ENCODE measurements around the gene CREBZF.
"Not testable (repeated sequence)": the region's sequence is repeated elsewhere in the genome, so short reads cannot be mapped to it uniquely, and the experiment has no call there.

CREBZF gene

DNA sequence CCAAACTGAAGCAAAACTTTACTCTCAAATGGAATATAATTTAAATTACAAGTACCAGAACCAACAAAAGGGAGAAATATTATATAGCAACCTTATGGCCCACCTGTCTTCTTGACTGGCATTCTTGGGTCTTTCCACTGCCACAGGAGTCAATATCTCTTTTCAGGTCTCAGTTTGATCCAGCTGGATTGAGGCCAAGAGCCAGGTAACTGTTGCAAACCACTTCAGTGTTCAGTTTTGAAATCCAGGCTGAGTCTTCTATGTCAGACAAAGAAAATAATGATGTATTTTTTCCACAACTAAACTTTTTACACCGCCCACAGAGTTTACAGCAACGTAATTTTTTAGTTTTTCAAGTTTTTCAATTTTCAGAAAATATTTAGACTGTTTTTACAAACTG lies 38.4 kb downstream of the CREBZF start:
- no peak for DNase-seq

DNA sequence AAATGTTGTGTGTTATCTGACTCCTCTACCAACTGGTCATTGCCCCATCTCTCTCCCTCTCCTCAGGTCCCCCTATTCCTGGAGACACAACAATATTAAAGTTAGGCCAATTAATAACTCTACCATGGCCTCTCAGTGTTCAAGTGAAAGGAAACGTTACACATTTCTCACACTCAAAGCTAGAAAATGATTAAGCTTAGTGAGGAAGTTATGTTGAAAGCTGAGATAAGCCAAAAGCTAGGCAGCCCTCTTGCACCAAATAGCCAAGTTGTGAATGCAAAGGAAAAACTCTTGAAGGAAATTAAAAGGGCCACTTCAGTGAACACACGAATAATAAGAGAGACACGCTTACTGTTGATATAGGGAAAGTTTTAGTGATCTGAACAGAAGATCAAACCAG lies 44.7 kb downstream of the CREBZF start:
- DNase-seq = no peak

DNA sequence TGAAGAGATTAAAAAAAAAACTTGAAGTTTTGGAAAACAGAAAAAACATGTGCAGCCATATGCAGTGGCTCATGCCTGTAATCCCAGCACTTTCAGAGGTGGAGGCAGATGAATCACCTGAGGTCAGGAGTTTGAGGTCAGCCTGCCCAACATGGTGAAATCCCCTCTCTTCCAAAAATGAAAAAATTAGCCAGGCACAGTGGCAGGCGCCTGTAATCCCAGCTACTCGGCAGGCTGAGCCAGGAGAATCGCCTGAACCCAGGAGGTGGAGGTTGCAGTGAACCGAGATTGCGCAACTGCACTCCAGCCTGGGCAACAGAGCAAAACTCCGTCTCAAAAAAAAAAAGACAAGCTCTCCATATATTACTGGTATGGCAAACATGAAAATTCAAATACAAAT lies 45.4 kb downstream of the CREBZF start:
- DNase-seq = no peak

DNA sequence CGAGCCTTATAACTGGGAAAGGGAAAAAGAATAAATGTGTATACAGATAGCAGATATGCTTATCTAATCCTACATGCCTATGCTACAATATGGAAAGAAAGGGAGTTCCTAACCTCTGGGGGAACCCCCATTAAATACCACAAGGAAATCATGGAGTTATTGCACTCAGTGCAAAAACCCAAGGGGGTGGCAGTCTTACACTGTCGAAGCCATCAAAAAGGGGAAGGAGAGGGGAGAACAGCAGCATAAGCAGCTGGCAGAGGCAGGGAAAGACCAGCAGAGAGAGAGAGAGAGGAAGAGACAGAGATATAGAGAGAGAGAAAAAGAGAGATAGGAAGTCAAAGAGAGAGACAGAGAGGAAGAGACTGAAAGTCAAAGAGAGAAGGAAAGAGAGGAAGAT lies 53.3 kb downstream of the CREBZF start:
- DNase-seq = not testable (repeated sequence)

All from NCI-H1930 (cell line).